ENCODE measurements around the gene MED15. TPM values are rescaled to one million over a fixed set of nuclear protein-coding genes. Genes with fewer than 3 reads are reported as not detected.

The MED15 gene
- total and polyA plus RNA-seq, 2 of the 8 experiments (the other 6 are each of a cell fraction or from before 2014, with no cell fraction given), result 28.3 to 57.1 TPM

DNA sequence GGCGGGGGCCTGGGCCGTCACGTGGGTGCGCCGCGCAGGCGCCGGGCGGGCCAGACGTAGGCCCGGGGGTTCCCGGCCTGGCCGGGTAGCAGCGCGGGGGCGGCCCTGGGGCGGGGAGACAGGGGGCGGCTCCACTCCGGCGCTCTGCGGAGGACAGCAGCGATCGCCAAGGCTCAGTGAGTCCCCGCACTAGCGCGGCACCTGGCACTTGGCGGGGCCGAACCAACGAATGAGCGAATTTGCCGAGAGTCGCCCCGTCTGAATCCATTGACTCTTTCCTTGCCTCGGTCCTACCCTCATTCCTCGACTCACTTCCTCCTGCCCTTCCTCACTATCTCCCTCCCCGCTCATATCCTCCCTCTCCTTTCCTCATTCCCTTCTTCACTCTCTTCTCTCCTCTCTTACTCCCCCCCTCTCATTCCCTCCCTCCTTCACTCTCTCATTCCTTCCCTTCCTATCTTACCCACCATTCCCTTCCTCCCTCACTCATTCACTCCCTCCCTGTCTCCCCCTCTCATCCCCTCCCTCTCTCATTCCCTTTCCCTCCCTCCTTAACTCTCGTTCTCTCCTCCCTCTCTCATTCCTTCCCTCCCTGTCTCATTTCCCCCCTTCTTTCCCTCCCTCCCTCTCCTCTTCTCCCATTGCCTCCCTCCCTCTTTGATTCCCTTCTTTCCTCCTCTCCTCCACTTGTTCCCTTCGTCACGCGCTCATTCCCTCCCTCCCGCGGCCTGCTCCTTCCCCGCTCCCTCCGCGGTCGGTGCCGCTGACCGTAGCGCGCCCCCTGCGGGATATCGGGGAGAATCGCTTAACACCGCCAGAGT lies 11.3 kb upstream of the MED15 start (continued):
- TF ChIP-seq, protein P1, sequence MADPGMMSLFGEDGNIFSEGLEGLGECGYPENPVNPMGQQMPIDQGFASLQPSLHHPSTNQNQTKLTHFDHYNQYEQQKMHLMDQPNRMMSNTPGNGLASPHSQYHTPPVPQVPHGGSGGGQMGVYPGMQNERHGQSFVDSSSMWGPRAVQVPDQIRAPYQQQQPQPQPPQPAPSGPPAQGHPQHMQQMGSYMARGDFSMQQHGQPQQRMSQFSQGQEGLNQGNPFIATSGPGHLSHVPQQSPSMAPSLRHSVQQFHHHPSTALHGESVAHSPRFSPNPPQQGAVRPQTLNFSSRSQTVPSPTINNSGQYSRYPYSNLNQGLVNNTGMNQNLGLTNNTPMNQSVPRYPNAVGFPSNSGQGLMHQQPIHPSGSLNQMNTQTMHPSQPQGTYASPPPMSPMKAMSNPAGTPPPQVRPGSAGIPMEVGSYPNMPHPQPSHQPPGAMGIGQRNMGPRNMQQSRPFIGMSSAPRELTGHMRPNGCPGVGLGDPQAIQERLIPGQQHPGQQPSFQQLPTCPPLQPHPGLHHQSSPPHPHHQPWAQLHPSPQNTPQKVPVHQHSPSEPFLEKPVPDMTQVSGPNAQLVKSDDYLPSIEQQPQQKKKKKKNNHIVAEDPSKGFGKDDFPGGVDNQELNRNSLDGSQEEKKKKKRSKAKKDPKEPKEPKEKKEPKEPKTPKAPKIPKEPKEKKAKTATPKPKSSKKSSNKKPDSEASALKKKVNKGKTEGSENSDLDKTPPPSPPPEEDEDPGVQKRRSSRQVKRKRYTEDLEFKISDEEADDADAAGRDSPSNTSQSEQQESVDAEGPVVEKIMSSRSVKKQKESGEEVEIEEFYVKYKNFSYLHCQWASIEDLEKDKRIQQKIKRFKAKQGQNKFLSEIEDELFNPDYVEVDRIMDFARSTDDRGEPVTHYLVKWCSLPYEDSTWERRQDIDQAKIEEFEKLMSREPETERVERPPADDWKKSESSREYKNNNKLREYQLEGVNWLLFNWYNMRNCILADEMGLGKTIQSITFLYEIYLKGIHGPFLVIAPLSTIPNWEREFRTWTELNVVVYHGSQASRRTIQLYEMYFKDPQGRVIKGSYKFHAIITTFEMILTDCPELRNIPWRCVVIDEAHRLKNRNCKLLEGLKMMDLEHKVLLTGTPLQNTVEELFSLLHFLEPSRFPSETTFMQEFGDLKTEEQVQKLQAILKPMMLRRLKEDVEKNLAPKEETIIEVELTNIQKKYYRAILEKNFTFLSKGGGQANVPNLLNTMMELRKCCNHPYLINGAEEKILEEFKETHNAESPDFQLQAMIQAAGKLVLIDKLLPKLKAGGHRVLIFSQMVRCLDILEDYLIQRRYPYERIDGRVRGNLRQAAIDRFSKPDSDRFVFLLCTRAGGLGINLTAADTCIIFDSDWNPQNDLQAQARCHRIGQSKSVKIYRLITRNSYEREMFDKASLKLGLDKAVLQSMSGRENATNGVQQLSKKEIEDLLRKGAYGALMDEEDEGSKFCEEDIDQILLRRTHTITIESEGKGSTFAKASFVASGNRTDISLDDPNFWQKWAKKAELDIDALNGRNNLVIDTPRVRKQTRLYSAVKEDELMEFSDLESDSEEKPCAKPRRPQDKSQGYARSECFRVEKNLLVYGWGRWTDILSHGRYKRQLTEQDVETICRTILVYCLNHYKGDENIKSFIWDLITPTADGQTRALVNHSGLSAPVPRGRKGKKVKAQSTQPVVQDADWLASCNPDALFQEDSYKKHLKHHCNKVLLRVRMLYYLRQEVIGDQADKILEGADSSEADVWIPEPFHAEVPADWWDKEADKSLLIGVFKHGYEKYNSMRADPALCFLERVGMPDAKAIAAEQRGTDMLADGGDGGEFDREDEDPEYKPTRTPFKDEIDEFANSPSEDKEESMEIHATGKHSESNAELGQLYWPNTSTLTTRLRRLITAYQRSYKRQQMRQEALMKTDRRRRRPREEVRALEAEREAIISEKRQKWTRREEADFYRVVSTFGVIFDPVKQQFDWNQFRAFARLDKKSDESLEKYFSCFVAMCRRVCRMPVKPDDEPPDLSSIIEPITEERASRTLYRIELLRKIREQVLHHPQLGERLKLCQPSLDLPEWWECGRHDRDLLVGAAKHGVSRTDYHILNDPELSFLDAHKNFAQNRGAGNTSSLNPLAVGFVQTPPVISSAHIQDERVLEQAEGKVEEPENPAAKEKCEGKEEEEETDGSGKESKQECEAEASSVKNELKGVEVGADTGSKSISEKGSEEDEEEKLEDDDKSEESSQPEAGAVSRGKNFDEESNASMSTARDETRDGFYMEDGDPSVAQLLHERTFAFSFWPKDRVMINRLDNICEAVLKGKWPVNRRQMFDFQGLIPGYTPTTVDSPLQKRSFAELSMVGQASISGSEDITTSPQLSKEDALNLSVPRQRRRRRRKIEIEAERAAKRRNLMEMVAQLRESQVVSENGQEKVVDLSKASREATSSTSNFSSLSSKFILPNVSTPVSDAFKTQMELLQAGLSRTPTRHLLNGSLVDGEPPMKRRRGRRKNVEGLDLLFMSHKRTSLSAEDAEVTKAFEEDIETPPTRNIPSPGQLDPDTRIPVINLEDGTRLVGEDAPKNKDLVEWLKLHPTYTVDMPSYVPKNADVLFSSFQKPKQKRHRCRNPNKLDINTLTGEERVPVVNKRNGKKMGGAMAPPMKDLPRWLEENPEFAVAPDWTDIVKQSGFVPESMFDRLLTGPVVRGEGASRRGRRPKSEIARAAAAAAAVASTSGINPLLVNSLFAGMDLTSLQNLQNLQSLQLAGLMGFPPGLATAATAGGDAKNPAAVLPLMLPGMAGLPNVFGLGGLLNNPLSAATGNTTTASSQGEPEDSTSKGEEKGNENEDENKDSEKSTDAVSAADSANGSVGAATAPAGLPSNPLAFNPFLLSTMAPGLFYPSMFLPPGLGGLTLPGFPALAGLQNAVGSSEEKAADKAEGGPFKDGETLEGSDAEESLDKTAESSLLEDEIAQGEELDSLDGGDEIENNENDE (IDR thresholded peaks at IDR 0.05; ENCODE audit: insufficient replicate concordance, low read length), result no peak
- TF ChIP-seq CEBPB (IDR thresholded peaks at IDR 0.05; ENCODE audit: low read depth, low read length), result no peak
- TF ChIP-seq CHD1 (IDR thresholded peaks at IDR 0.05; ENCODE audit: low read depth, low read length), result no peak
- TF ChIP-seq CBX8 (IDR thresholded peaks at IDR 0.05; ENCODE audit: borderline replicate concordance, low read depth, low read length), result no peak
- TF ChIP-seq SIN3A (conservative IDR thresholded peaks at IDR 0.05 in 1 of 2, IDR thresholded peaks at IDR 0.05 in 1 of 2; ENCODE audit: low read depth in 1 of 2, low read length in 2 of 2), result 0 out of 4 replicates have a peak, but pooled peaks have one; percentile 27 to 28
- TF ChIP-seq CTCF (IDR thresholded peaks at IDR 0.05; ENCODE audit: control extremely low read depth in 1 of 3, insufficient read depth in 1 of 3, low read depth in 1 of 3, low read length in 3 of 3), result peak; percentile 74 to 85 (median 84)

Data from H1 (cell line).